ENCODE results near the gene NBEA. TPM values are rescaled to one million over a fixed set of nuclear protein-coding genes. Genes with fewer than 3 reads are reported as not detected.

Gene NBEA
- total RNA-seq, 1 experiment from 2014 or later = 3.3 TPM

DNA sequence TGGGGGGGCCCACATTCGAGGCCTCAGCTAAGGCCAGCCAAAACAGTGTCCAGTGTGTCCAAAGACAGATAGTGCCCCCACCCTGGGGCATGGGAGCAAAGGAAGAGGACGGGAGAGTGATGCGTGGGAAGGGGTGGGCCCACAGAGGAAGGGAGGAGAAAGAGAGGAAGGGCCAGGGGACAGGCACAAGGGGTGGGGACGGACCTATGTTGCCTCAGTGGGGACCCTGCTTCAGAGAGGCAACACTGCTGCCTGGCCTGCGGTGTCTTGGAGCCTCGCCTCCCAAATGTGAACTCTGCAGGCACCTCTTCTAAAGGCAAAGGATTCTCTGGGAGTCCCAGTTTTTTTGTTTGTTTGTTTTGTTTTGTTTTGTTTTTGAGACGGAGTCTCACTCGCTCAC, 764.7 kb downstream of the NBEA start:
- no peak for ATAC-seq
- H3K36me3 ChIP-seq (ENCODE audit: control insufficient read depth, insufficient read depth, low read length) = no peaks in the 10 kb centered on the region
- DNase-seq (ENCODE audit: low read depth, low spot score) = no peak
- H3K4me3 ChIP-seq (ENCODE audit: low read depth in 2 of 2, low read length in 2 of 2) = no peak overlapping the region
- in situ Hi-C loops (cut with HindIII; ENCODE audit: low pct_unique_long_range_greater_than_20kb, low sequenced_read_pairs) = no loop called here
- TF ChIP-seq POLR2AphosphoS5 (IDR thresholded peaks at IDR 0.05; ENCODE audit: low read depth, low read length) (no peak), TCF7L2 (IDR thresholded peaks at IDR 0.05; ENCODE audit: low read depth, low read length) (no peak), SIN3A (IDR thresholded peaks at IDR 0.05; ENCODE audit: borderline replicate concordance, insufficient read depth, low read depth, low read length) (no peak)
- TF ChIP-seq, protein P1, sequence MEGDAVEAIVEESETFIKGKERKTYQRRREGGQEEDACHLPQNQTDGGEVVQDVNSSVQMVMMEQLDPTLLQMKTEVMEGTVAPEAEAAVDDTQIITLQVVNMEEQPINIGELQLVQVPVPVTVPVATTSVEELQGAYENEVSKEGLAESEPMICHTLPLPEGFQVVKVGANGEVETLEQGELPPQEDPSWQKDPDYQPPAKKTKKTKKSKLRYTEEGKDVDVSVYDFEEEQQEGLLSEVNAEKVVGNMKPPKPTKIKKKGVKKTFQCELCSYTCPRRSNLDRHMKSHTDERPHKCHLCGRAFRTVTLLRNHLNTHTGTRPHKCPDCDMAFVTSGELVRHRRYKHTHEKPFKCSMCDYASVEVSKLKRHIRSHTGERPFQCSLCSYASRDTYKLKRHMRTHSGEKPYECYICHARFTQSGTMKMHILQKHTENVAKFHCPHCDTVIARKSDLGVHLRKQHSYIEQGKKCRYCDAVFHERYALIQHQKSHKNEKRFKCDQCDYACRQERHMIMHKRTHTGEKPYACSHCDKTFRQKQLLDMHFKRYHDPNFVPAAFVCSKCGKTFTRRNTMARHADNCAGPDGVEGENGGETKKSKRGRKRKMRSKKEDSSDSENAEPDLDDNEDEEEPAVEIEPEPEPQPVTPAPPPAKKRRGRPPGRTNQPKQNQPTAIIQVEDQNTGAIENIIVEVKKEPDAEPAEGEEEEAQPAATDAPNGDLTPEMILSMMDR (IDR thresholded peaks at IDR 0.05) = no peak
- TF ChIP-seq, protein P2, sequence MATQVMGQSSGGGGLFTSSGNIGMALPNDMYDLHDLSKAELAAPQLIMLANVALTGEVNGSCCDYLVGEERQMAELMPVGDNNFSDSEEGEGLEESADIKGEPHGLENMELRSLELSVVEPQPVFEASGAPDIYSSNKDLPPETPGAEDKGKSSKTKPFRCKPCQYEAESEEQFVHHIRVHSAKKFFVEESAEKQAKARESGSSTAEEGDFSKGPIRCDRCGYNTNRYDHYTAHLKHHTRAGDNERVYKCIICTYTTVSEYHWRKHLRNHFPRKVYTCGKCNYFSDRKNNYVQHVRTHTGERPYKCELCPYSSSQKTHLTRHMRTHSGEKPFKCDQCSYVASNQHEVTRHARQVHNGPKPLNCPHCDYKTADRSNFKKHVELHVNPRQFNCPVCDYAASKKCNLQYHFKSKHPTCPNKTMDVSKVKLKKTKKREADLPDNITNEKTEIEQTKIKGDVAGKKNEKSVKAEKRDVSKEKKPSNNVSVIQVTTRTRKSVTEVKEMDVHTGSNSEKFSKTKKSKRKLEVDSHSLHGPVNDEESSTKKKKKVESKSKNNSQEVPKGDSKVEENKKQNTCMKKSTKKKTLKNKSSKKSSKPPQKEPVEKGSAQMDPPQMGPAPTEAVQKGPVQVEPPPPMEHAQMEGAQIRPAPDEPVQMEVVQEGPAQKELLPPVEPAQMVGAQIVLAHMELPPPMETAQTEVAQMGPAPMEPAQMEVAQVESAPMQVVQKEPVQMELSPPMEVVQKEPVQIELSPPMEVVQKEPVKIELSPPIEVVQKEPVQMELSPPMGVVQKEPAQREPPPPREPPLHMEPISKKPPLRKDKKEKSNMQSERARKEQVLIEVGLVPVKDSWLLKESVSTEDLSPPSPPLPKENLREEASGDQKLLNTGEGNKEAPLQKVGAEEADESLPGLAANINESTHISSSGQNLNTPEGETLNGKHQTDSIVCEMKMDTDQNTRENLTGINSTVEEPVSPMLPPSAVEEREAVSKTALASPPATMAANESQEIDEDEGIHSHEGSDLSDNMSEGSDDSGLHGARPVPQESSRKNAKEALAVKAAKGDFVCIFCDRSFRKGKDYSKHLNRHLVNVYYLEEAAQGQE (IDR thresholded peaks at IDR 0.05; ENCODE audit: insufficient read depth in 1 of 2, low read depth in 2 of 2, low read length in 1 of 2) = no peak
- no TSS peak for BruUV-seq (replicated peaks)
- H3K9me3 ChIP-seq (ENCODE audit: control insufficient read depth, insufficient read depth, low read depth, low read length) = no peaks in the 10 kb centered on the region
- no peak overlapping the region for H3K27ac ChIP-seq (ENCODE audit: low read length)
- intact Hi-C loops (cut with micrococcal nuclease; ENCODE audit: unreplicated experiment) = no loop called here
- H3K27me3 ChIP-seq (ENCODE audit: control insufficient read depth, insufficient read depth, low read length) = no peaks in the 10 kb centered on the region
- ChIA-PET POLR2A (no interaction called here), CTCF (no interaction called here)
- H3K4me1 ChIP-seq (ENCODE audit: control insufficient read depth, insufficient read depth, low read length) = no peaks in the 10 kb centered on the region

DNA sequence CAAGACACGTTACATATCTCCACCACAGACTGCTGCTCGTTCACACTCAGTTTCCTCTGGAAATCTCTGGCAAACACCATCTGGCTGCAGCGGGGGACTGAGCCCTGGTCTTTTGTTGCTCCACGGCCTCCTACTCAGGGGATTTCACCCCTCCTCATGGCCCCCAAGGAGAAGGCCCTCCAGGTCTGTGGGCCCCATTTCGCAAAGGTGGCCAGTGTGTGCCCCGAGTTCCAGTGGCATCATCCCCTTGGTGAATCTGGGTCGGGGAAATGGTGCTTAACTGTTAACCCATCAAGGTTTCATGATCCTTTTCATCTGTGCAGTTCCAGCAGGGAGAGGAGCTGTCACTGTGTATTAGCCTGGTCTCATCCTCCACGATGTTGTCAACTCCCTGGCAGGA, 769.8 kb downstream of the NBEA start:
- in situ Hi-C loops (cut with HindIII; ENCODE audit: low pct_unique_long_range_greater_than_20kb, low sequenced_read_pairs) (no loop called here), intact Hi-C loops (cut with micrococcal nuclease; ENCODE audit: unreplicated experiment) (no loop called here)
- ATAC-seq (no peak), DNase-seq (ENCODE audit: low read depth, low spot score) (no peak)
- H3K36me3 ChIP-seq (ENCODE audit: control insufficient read depth, insufficient read depth, low read length) = no peaks in the 10 kb centered on the region
- CTCF ChIA-PET = no interaction called here
- POLR2A ChIA-PET = no interaction called here
- H3K4me3 ChIP-seq (ENCODE audit: low read depth in 2 of 2, low read length in 2 of 2) = no peak overlapping the region
- no peaks in the 10 kb centered on the region for H3K9me3 ChIP-seq (ENCODE audit: control insufficient read depth, insufficient read depth, low read depth, low read length)
- no TSS peak for BruUV-seq (replicated peaks)
- TF ChIP-seq SIN3A (IDR thresholded peaks at IDR 0.05; ENCODE audit: borderline replicate concordance, insufficient read depth, low read depth, low read length) = no peak
- TF ChIP-seq TCF7L2 (IDR thresholded peaks at IDR 0.05; ENCODE audit: low read depth, low read length) = no peak
- no peak for TF ChIP-seq POLR2AphosphoS5 (IDR thresholded peaks at IDR 0.05; ENCODE audit: low read depth, low read length)
- TF ChIP-seq, protein P2 (IDR thresholded peaks at IDR 0.05; ENCODE audit: insufficient read depth in 1 of 2, low read depth in 2 of 2, low read length in 1 of 2) = no peak
- TF ChIP-seq, protein P1 (IDR thresholded peaks at IDR 0.05) = no peak
- H3K27me3 ChIP-seq (ENCODE audit: control insufficient read depth, insufficient read depth, low read length) = no peaks in the 10 kb centered on the region
- no peak overlapping the region for H3K27ac ChIP-seq (ENCODE audit: low read length)
- 0 out of 2 replicates have a peak, but pooled peaks cover 4% of the 10 kb centered on the region for H3K4me1 ChIP-seq (ENCODE audit: control insufficient read depth, insufficient read depth, low read length)
